GM12865 (cell line): ENCODE measurements around the gene SLC6A4.

Source experiments
- DNase-seq: peaks from one replicate; pipeline ENCODE4 v3.0.0; 2010; ENCODE audit warnings: low read depth
- H3K4me3 ChIP-seq: 2 replicates; pipeline ENCODE4 v1.5.1; 2011; ENCODE audit warnings: mild to moderate bottlenecking, low read depth, low read length, control low read depth
- CTCF ChIP-seq: IDR thresholded peaks from 2 replicates; pipeline ENCODE4 v1.5.1; 2011; ENCODE audit warnings: low read length, control low read depth, low read depth, inconsistent platforms; ENCODE audit not compliant: insufficient read depth; ENCODE audit errors: missing control alignments

The SLC6A4 gene

GRCh38 chr17:30228011-30228410, 7.5 kb downstream of the SLC6A4 start:
- no peak overlapping the region for H3K4me3 ChIP-seq
- TF ChIP-seq CTCF, result no peak
- DNase-seq, result peak; percentile 38

- no peak overlapping the region for H3K4me3 ChIP-seq
- TF ChIP-seq CTCF, result no peak
- no peak for DNase-seq
Observed at GRCh38 chr17:30226878-30227277, 8.6 kb downstream of the SLC6A4 start.

- no peak for TF ChIP-seq CTCF
Observed at GRCh38 chr17:30225919-30226553, 9.5 kb downstream of the SLC6A4 start.

DNA sequence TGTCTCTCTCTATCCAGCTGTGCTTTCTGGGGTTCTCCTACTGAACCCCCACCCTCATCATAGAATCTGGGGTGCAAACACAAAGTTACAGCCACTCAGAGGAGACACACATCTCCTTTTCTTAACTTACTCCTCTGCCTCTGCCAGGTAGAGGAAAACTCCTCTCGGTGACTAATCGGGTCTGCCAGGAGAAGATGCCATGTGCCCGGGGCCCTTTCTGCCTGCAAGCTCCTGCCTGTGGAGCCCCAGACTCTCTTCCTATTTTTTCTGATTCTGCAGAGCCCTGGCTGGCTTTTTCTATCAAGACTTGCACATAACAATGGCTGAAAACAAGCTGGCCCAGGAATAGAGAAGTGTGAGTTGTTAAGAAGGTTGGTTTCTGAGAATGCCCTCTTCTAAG, 10.4 kb downstream of the SLC6A4 start:
- no peak overlapping the region for H3K4me3 ChIP-seq
- DNase-seq, result no peak
- TF ChIP-seq CTCF, result no peak

More at GRCh38 chr17:30225919-30226553, 9.5 kb downstream of the SLC6A4 start:
- no peak for DNase-seq
- H3K4me3 ChIP-seq, result no peak overlapping the region

DNA sequence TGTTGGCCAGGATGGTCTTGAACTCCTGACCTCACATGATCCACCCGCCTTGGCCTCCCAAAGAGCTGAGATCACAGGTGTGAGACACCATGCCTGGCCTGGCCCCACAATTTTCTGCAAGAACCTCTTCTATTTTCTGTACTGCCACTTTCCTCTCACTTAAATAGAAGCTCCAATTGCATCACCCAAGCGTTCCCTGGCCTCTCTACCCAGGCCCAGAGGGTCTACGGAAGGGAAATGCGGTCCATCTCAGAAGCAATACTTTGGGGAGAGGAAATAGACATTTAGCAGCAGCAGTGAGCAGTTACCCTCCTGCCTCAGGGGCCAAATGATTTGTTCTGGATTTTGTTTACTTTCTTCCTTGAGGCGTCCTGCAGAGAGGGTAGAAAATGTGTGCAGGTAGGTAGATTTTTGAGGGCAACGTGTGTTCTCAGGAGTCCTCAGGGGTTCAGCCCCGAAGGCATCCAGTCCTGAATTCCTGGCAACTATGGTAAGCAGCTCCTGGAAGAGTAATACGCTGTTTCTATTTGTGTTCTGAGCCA, 11.0 kb downstream of the SLC6A4 start:
- no peak overlapping the region for H3K4me3 ChIP-seq
- no peak for TF ChIP-seq CTCF
- DNase-seq, result no peak

DNA sequence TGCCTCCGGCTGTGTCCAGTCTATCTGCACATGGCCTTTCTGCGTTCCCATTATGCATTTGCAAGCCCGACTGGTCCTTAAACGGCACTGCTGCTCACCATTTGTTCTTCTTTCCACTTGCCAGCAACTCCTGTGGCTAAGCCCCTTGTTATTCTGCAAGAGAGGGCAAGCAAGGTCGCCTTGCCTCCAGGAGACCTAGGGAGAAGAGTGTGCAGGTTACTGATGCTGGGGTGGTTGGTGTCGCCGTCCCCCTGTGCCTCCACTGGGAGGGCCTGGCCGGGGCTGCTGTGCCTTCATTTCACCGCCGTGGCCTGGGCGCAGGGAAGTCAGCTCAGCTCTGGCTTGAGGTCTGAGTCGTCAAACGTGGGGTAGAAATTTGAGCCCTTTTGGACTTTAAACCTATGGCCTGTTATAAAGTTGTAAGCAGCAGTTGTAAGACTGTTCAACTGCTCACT, 12.7 kb downstream of the SLC6A4 start:
- no peak overlapping the region for H3K4me3 ChIP-seq
- DNase-seq, result no peak
- no peak for TF ChIP-seq CTCF

DNA sequence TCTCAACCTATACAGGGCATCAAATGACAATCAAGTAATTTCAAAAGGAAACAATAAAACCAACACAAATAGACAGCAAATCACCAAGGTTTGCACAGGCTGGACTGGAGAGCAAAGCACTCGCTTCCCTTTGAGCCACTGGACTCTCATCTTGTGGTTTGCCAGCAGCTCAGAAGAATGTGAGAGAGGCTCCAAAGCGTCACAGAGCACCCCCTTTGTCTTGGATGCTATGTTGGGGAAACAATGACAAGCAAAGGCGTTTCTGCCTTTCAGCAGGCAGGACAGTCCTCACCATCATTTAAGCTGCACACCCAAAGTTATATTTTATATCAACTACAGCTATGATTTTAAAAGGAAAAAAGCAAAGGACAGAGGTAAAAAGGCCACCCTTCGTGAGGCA, 13.2 kb downstream of the SLC6A4 start:
- H3K4me3 ChIP-seq, result no peak overlapping the region
- DNase-seq, result no peak
- TF ChIP-seq CTCF, result no peak
